Smooth muscle cell (in vitro differentiated cells): ENCODE results near the gene DLG2. TPM values are rescaled to one million over a fixed set of nuclear protein-coding genes. Genes with fewer than 3 reads are reported as not detected.

Experiments
- DNase-seq: peaks from one replicate; lab custom pipeline; 2025; ENCODE audit not compliant: unreplicated experiment; lab: John Stamatoyannopoulos, UW
- H2AFZ ChIP-seq: fragments of 200-600 bp; sonication (generic); 2 replicates; pipeline ENCODE4 v1.6.0; 2016; ENCODE audit warnings: antibody characterized with exemption, low read depth, mild to moderate bottlenecking
- H3F3A ChIP-seq: fragments of 200-600 bp; sonication (generic); 2 replicates; pipeline ENCODE4 v1.6.0; 2017; ENCODE audit warnings: antibody characterized with exemption, low read depth
- H3K27ac ChIP-seq: fragments of 200-600 bp; sonication (generic); 2 replicates; pipeline ENCODE4 v1.5.1; 2016; ENCODE audit warnings: low read depth, mild to moderate bottlenecking
- H3K27me3 ChIP-seq: fragments of 200-600 bp; sonication (generic); 2 replicates; pipeline ENCODE4 v1.6.1; 2016; ENCODE audit warnings: low read depth, mild to moderate bottlenecking
- H3K36me3 ChIP-seq: fragments of 200-600 bp; sonication (generic); 2 replicates; pipeline ENCODE4 v1.5.1; 2016; ENCODE audit warnings: low read depth
- H3K4me1 ChIP-seq: fragments of 200-600 bp; sonication (generic); 2 replicates; pipeline ENCODE4 v1.5.1; 2016; ENCODE audit warnings: low read depth
- H3K4me2 ChIP-seq: fragments of 200-600 bp; sonication (generic); 2 replicates; pipeline ENCODE4 v1.6.0; 2016; ENCODE audit warnings: mild to moderate bottlenecking
- H3K4me3 ChIP-seq: fragments of 200-600 bp; sonication (generic); 2 replicates; pipeline ENCODE4 v1.5.1; 2016; ENCODE audit warnings: mild to moderate bottlenecking
- H3K79me2 ChIP-seq: fragments of 200-600 bp; sonication (generic); 2 replicates; pipeline ENCODE4 v1.6.0; 2016; ENCODE audit warnings: low read depth, mild to moderate bottlenecking
- H3K9ac ChIP-seq: fragments of 200-600 bp; sonication (generic); 2 replicates; pipeline ENCODE4 v1.6.0; 2016; ENCODE audit warnings: low read depth
- H3K9me3 ChIP-seq: fragments of 200-600 bp; sonication (generic); replicated peaks from 2 replicates; pipeline ENCODE4 v1.5.1; 2016; ENCODE audit warnings: low read depth
- H4K20me1 ChIP-seq: fragments of 200-600 bp; sonication (generic); 2 replicates; pipeline ENCODE4 v1.6.0; 2016; ENCODE audit warnings: low read depth
- WGBS: methylation state at CpG from one replicate; pipeline ENCODE4 v1.1.7; 2016; ENCODE audit warnings: low lambda C conversion rate; 5-methylcytosine and 5-hydroxymethylcytosine counted together
- polyA plus RNA-seq: library from polyadenylated mRNA; unstranded; fragments of >200 nt; fragmentation: Nextera tagmentation; extraction: Ambion mirVana; gene quantifications from 2 replicates; pipeline ENCODE4 v1.2.1, GENCODE V29; 2016
- total RNA-seq: library from RNA; depleted of rRNA; stranded (reverse); fragments of >200 nt; gene quantifications from 2 replicates; pipeline ENCODE4 v1.2.3, GENCODE V29; 2014
- TF ChIP-seq, protein P1 (sequence below): fragments of 200-600 bp; sonication (generic); IDR thresholded peaks from 2 replicates; pipeline ENCODE4 v1.5.1; 2017; ENCODE audit warnings: borderline replicate concordance, mild to moderate bottlenecking, antibody characterized with exemption; ENCODE audit not compliant: insufficient read depth, poor library complexity, severe bottlenecking

Gene DLG2
- total and polyA plus RNA-seq, 2 experiments from 2014 or later = 0.74 to 1.1 TPM

DNA sequence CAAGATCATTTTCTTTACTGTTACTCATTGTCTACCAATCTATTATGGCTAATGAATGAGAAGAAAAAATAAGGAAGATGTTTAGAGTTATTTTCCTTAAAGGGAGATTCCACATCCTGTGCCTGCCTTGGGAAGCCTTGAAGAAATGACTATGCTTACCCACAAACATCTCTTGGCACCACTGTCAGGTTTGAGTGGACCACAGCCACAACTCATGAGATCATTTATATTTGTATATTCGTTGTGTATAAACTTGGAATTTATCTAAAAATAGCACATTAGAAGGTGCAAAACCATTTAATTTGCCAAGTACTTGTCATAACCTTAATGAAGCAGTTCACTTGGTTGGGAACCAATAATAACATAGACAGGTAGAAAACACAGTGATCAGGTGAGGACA, 740.8 kb downstream of the DLG2 start:
- WGBS = 0% methylated on average over 1 of the region's 1 CpG
- Histone ChIP-seq H3K9me3 (no peaks in the 10 kb centered on the region), H3K4me1 (peaks cover 8% of the 10 kb centered on the region), H3F3A (no peaks in the 10 kb centered on the region), H3K4me3 (no peak overlapping the region), H3K9ac (no peak overlapping the region), H2AFZ (no peak overlapping the region), H4K20me1 (no peaks in the 10 kb centered on the region), H3K27ac (no peak overlapping the region), H3K36me3 (no peaks in the 10 kb centered on the region), H3K4me2 (no peak overlapping the region), H3K79me2 (no peaks in the 10 kb centered on the region), H3K27me3 (no peaks in the 10 kb centered on the region)
- TF ChIP-seq, protein P1, sequence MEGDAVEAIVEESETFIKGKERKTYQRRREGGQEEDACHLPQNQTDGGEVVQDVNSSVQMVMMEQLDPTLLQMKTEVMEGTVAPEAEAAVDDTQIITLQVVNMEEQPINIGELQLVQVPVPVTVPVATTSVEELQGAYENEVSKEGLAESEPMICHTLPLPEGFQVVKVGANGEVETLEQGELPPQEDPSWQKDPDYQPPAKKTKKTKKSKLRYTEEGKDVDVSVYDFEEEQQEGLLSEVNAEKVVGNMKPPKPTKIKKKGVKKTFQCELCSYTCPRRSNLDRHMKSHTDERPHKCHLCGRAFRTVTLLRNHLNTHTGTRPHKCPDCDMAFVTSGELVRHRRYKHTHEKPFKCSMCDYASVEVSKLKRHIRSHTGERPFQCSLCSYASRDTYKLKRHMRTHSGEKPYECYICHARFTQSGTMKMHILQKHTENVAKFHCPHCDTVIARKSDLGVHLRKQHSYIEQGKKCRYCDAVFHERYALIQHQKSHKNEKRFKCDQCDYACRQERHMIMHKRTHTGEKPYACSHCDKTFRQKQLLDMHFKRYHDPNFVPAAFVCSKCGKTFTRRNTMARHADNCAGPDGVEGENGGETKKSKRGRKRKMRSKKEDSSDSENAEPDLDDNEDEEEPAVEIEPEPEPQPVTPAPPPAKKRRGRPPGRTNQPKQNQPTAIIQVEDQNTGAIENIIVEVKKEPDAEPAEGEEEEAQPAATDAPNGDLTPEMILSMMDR = no peak
- no peak for DNase-seq

DNA sequence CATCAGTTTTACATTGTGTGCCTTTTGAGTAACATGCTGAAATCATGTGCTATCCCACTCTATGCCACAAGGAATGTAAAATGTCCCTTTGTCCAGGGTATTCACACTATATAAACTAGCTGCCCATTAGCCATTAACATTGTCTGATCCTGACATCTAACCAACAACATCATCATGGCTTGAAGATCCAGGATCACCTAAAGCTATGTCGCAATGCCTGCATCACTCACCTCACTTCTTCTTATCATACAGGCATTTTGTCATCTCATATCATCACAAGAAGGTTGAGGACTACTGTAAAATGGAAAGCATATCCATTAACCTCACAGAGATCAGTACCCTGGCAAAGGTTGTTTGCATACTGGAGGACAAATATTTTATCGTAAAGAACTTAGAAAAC, 742.3 kb downstream of the DLG2 start:
- Histone ChIP-seq H3K9ac (no peak overlapping the region), H3K27me3 (no peaks in the 10 kb centered on the region), H3K36me3 (no peaks in the 10 kb centered on the region), H3K27ac (no peak overlapping the region), H4K20me1 (no peaks in the 10 kb centered on the region), H3K9me3 (no peaks in the 10 kb centered on the region), H3K79me2 (no peaks in the 10 kb centered on the region), H3K4me1 (no peaks in the 10 kb centered on the region), H3K4me3 (no peak overlapping the region), H3F3A (no peaks in the 10 kb centered on the region), H2AFZ (no peak overlapping the region), H3K4me2 (no peak overlapping the region)
- TF ChIP-seq, protein P1 = no peak
- no peak for DNase-seq
- WGBS = 99% methylated on average over 2 of the region's 2 CpGs

DNA sequence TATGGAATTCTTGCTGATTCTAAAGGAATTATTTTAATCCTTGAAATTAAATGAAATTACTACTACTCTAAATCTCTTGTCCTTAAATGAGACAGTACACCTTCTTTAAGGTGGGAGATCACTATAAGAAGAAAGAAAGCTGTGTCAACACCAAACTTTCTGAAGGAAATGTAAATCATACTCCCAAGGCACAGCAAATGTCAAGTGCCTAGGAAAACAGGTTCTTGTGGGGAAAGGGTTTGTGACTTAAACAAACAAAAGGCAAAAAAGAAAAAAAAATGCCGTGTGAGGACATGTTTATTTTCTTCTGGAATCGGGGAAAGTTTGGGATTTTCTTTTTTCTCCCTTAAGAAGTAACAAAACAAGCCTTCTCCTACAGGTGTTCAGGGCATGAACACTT, 745.1 kb downstream of the DLG2 start:
- no peak overlapping the region for H3K9ac ChIP-seq

DNA sequence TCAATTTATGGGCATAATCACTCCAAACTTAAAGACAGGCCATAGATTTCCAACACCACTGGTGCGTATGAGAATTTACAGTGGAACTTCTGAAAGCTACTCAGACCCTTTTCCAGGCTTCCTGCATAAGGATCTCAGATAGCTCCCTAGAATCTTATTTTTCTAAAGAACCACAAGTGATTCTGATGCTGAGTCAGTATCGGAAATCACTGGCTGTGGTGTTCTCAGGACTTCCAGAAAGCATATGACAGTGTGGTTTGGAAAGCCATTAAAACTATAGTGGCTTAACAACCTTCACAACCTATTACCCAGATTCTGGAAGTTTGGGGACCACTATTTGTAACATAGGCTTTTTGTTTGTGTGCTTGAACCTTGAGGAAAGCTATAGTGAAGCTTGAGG, 756.0 kb downstream of the DLG2 start:
- H3K4me3 ChIP-seq = no peak overlapping the region
- H3F3A ChIP-seq = no peaks in the 10 kb centered on the region
- H3K4me2 ChIP-seq = peak overlapping the region; percentile 7
- H3K9me3 ChIP-seq = no peaks in the 10 kb centered on the region
- no peaks in the 10 kb centered on the region for H4K20me1 ChIP-seq
- H3K27ac ChIP-seq = no peak overlapping the region
- H3K79me2 ChIP-seq = no peaks in the 10 kb centered on the region
- H3K36me3 ChIP-seq = no peaks in the 10 kb centered on the region
- no peak overlapping the region for H3K9ac ChIP-seq
- H3K27me3 ChIP-seq = no peaks in the 10 kb centered on the region
- DNase-seq = no peak
- peaks cover 4% of the 10 kb centered on the region for H3K4me1 ChIP-seq
- 52% methylated on average over 2 of the region's 2 CpGs for WGBS
- TF ChIP-seq, protein P1 = no peak
- no peak overlapping the region for H2AFZ ChIP-seq

More for the DNA sequence above, 745.1 kb downstream of the DLG2 start:
- no peaks in the 10 kb centered on the region for H3F3A ChIP-seq
- TF ChIP-seq, protein P1 = no peak
- no peak overlapping the region for H3K27ac ChIP-seq
- no peaks in the 10 kb centered on the region for H3K9me3 ChIP-seq
- no peak overlapping the region for H2AFZ ChIP-seq
- H3K4me2 ChIP-seq = no peak overlapping the region
- no peaks in the 10 kb centered on the region for H3K4me1 ChIP-seq
- H4K20me1 ChIP-seq = no peaks in the 10 kb centered on the region
- no peaks in the 10 kb centered on the region for H3K79me2 ChIP-seq
- H3K36me3 ChIP-seq = no peaks in the 10 kb centered on the region
- 83% methylated on average over 2 of the region's 2 CpGs for WGBS
- H3K27me3 ChIP-seq = no peaks in the 10 kb centered on the region
- no peak for DNase-seq
- H3K4me3 ChIP-seq = no peak overlapping the region
